ENCODE results near the gene ZNF423. TPM values are rescaled to one million over a fixed set of nuclear protein-coding genes. Genes with fewer than 3 reads are reported as not detected.

ZNF423 gene
- total and polyA plus RNA-seq, 2 experiments from 2014 or later, result 14.9 to 41.8 TPM

- Histone ChIP-seq H4K20me1 (replicated peaks; ENCODE audit: insufficient read depth) (0 out of 2 replicates have a peak, but pooled peaks cover 3% of the 10 kb centered on the region), H3K4me3 (no peak overlapping the region), H3K4me2 (no peak overlapping the region), H3K4me1 (ENCODE audit: insufficient read depth) (peaks cover 13% of the 10 kb centered on the region), H3K79me2 (replicated peaks; ENCODE audit: insufficient read depth) (no peaks in the 10 kb centered on the region; the same call in 1 of the 2 replicates), H2AFZ (no peak overlapping the region), H3K9me2 (ENCODE audit: insufficient read depth) (no peaks in the 10 kb centered on the region), H3F3A (replicated peaks; ENCODE audit: low read depth) (no peaks in the 10 kb centered on the region), H3K36me3 (ENCODE audit: insufficient read depth) (no peaks in the 10 kb centered on the region), H3K27me3 (ENCODE audit: insufficient read depth) (no peaks in the 10 kb centered on the region), H3K27ac (ENCODE audit: low read depth) (no peak overlapping the region)
- Mint-ChIP-seq H3K4me3 (no peak overlapping the region), H3K9me3 (no peaks in the 10 kb centered on the region), H3K4me1 (peaks cover 38% of the 10 kb centered on the region), H3K27ac (no peak overlapping the region), H3K36me3 (ENCODE audit: low read depth) (no peaks in the 10 kb centered on the region), H3K27me3 (ENCODE audit: insufficient read depth, low read depth, poor library complexity) (peaks cover 8% of the 10 kb centered on the region)
- ATAC-seq (no peak), DNase-seq (ENCODE audit: low spot score) (no peak)
- TF ChIP-seq EZH2 (IDR thresholded peaks at IDR 0.05; ENCODE audit: low read depth, unreplicated experiment), result no peak
- no peak for TF ChIP-seq ETS1 (IDR thresholded peaks at IDR 0.05)
- TF ChIP-seq NANOG (IDR thresholded peaks at IDR 0.05; ENCODE audit: borderline replicate concordance), result no peak
- no peak for TF ChIP-seq CTCF (conservative IDR thresholded peaks at IDR 0.05; ENCODE audit: low read depth in 2 of 2)
- TF ChIP-seq POLR2AphosphoS5 (IDR thresholded peaks at IDR 0.05; ENCODE audit: low read depth), result no peak
- no peak for TF ChIP-seq REST (IDR thresholded peaks at IDR 0.05; ENCODE audit: unreplicated experiment)
- TF ChIP-seq CREB1 (CRISPR knock-in tag; IDR thresholded peaks at IDR 0.05; ENCODE audit: low read depth), result no peak
- no peak for TF ChIP-seq ZNF331 (CRISPR knock-in tag; IDR thresholded peaks at IDR 0.05; ENCODE audit: low read depth)
- TF ChIP-seq ZNF462 (CRISPR knock-in tag; IDR thresholded peaks at IDR 0.05), result no peak
- no peak for TF ChIP-seq ZNF114 (CRISPR knock-in tag; IDR thresholded peaks at IDR 0.05)
- TF ChIP-seq STAT1 (IDR thresholded peaks at IDR 0.05; ENCODE audit: unreplicated experiment), result no peak
- no peak for TF ChIP-seq EZH2phosphoT487 (IDR thresholded peaks at IDR 0.05; ENCODE audit: unreplicated experiment)
- TF ChIP-seq JUNB (IDR thresholded peaks at IDR 0.05; ENCODE audit: unreplicated experiment), result no peak
Observed at GRCh38 chr16:49600976-49601375, 254.9 kb downstream of the ZNF423 start.
